Coronary artery (tissue), 2 donors: ENCODE results near the gene STH.

Source experiments
- DNase-seq: peaks from one replicate; pipeline ENCODE4 v3.0.0-alpha.2; 2017; ENCODE audit warnings: low spot score
- H3K27ac ChIP-seq, 2 donors: fragments of 200-600 bp; sonication (generic); one replicate each; pipeline ENCODE4 v1.5.1; 2016 to 2019
- H3K4me3 ChIP-seq: fragments of 200-600 bp; sonication (generic); 2 replicates; pipeline ENCODE4 v1.5.1; 2016; ENCODE audit warnings: mild to moderate bottlenecking, moderate library complexity
- CTCF ChIP-seq: fragments of 200-600 bp; sonication (generic); IDR thresholded peaks from one replicate; pipeline ENCODE4 v1.5.1; 2019; ENCODE audit warnings: antibody characterized with exemption

STH gene

GRCh38 chr17:45960311-45960710 lies 38.7 kb upstream of the STH start:
- no peak for TF ChIP-seq CTCF
- Histone ChIP-seq H3K27ac (no peak overlapping the region), H3K4me3 (no peak overlapping the region)
- DNase-seq = no peak

- no peak for DNase-seq
- no peak overlapping the region for H3K4me3 ChIP-seq
- TF ChIP-seq CTCF = no peak
Measured at GRCh38 chr17:45961206-45961605, 37.8 kb upstream of the STH start.

GRCh38 chr17:45962221-45962972 lies 36.7 kb upstream of the STH start:
- DNase-seq = no peak
- TF ChIP-seq CTCF = no peak
- Histone ChIP-seq H3K4me3 (no peak overlapping the region), H3K27ac (no peak overlapping the region)

More at GRCh38 chr17:45961206-45961605, 37.8 kb upstream of the STH start:
- H3K27ac ChIP-seq = no peak overlapping the region

GRCh38 chr17:45963283-45963682 lies 35.8 kb upstream of the STH start:
- no peak for TF ChIP-seq CTCF
- H3K27ac ChIP-seq = no peak overlapping the region
- no peak overlapping the region for H3K4me3 ChIP-seq
- no peak for DNase-seq

GRCh38 chr17:45963889-45964288 lies 35.2 kb upstream of the STH start:
- no peak overlapping the region for H3K4me3 ChIP-seq
- TF ChIP-seq CTCF = no peak

GRCh38 chr17:45964634-45965033 lies 34.4 kb upstream of the STH start:
- Histone ChIP-seq H3K4me3 (no peak overlapping the region), H3K27ac (no peak overlapping the region)
- DNase-seq = no peak
- no peak for TF ChIP-seq CTCF

More at GRCh38 chr17:45963889-45964288, 35.2 kb upstream of the STH start:
- no peak for DNase-seq
- H3K27ac ChIP-seq = no peak overlapping the region

GRCh38 chr17:45965812-45966211 lies 33.2 kb upstream of the STH start:
- TF ChIP-seq CTCF = no peak
- Histone ChIP-seq H3K4me3 (no peak overlapping the region), H3K27ac (no peak overlapping the region)
- no peak for DNase-seq
